SW 1271 (cell line): ENCODE measurements around the gene AGTRAP.

Source experiments
- DNase-seq, 2 experiments: peaks; one replicate each; lab custom pipeline; 2025; lab: John Stamatoyannopoulos, UW

AGTRAP gene

DNA sequence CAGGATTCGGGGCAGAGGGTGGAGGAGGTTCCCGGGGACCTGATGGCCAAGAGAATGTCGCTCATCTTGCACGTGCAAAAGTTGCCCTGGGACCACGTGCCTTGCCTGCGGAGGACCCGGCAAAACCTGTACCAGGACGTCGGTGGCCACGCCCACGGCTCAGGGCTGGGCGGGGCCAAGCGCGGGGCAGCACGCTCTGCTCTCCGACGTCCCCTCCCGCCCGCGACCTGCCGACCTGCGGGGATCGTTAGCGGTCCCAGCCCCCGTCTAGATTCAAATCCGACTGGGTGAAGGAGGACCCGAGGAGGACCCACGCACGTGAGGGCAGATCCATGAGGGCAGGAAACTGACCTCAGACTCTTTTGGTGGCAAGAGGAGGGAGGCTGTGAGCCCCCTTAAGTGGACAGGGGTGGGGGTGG is 26.1 kb downstream of the AGTRAP start, which contains the start of gene C1orf167:
C1orf167 (plus strand) TSS at position 206 of the 419 bp plus-strand sequence. CDS start 2,208 bp downstream, outside the sequence.
- DNase-seq, result no peak

GRCh38 chr1:11764115-11764514 is 28.2 kb downstream of the AGTRAP start:
- DNase-seq, result no peak

- DNase-seq, result no peak
Observed at GRCh38 chr1:11764519-11764918, 28.6 kb downstream of the AGTRAP start.

DNA sequence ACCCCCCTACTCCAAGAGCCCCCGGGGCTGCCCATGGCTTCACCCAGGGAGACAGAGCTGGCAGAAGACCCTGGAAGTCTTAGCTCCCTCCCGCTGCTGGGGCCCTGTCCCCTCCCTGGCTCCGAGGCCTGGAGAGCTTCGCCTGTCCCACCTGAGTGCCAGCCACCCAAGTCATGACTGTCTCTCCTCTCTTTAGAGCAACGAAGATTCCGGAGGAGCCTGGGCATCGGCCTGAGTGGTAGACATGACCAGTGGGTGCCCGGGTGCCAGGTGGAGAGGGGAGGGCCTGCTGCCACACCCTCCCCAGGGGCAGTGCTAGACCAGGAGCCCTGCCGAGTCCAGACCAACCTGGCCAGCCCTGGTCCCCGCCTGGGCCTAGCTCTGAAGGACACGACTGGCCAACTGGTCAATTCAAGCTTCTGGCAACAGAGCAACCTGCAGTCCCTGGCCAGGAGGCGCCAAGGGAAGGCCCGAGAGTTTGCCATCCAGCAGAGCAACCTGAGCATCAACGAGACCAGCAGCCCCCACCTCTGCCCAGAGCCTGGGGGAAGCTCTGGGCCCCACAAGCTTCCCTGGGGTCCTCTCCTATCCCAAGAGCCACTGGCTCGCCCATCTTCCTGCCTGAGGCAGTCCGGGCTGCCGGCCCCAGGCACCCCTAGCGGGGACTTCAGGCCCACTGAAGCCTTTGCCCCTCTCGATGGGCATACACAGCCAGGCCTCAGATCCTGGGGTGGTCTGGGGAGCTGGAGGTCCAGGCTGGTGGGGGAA is 29.9 kb downstream of the AGTRAP start:
- no peak for DNase-seq

GRCh38 chr1:11766429-11766776 is 30.5 kb downstream of the AGTRAP start:
- no peak for DNase-seq

GRCh38 chr1:11767922-11768704 is 32.2 kb downstream of the AGTRAP start:
- DNase-seq, result no peak

- DNase-seq, result no peak
Observed at GRCh38 chr1:11768821-11769220, 32.9 kb downstream of the AGTRAP start.

GRCh38 chr1:11769274-11769673 is 33.3 kb downstream of the AGTRAP start:
- DNase-seq, result no peak

- no peak for DNase-seq
Observed at GRCh38 chr1:11770011-11770410, 34.1 kb downstream of the AGTRAP start.

GRCh38 chr1:11771481-11772043 is 35.6 kb downstream of the AGTRAP start:
- no peak for DNase-seq

DNA sequence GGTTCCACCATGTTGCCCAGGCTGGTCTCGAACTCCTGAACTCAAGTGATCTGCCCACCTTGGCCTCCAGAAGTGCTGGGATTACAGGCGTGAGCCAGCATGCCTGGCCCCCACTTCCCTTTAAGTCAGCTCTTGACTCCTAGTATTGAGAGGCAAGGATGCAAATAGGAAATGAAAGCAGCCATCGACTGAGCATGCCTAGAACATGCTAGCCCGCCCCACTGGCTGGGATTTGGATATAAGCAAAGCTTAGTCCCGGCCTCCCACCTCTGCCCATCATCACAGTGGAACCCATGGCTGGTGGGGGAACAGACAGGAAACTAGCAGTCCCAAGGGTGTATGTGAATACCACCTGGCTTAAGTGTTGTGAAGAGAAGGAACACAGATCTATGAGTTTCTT is 36.5 kb downstream of the AGTRAP start:
- no peak for DNase-seq

GRCh38 chr1:11774753-11775152 is 38.8 kb downstream of the AGTRAP start:
- no peak for DNase-seq

DNA sequence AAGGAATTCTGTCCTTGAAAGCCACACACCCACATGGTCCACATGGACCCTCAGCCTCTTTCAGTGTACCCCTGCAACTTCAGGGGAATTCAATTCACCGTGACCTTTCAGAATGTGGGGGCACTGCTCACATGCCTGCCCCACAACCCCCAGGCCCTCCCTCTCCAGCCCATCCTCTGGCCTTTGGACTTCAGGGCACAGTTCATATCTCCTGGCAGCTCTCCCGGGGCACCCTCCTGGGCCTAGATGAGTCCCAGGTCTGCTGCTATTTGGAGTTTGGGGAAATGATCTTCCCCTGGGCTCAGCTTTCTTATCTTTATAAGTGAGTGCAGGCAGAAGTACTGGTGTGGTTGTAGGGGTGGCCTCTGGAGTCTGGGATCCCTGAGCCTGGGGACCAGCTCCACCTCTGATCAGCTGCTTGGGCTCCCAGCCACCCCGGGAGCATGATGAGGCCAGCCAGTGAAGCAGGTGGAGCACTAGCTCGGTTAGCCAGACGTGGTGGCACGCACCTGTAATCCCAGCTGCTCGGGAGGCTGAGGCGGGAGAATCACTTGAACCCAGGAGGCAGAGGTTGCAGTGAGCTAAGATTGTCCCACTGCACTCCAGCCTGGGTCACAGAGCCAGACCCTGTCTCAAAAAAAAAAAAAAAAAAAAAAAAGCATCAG is 41.9 kb downstream of the AGTRAP start:
- no peak for DNase-seq

DNA sequence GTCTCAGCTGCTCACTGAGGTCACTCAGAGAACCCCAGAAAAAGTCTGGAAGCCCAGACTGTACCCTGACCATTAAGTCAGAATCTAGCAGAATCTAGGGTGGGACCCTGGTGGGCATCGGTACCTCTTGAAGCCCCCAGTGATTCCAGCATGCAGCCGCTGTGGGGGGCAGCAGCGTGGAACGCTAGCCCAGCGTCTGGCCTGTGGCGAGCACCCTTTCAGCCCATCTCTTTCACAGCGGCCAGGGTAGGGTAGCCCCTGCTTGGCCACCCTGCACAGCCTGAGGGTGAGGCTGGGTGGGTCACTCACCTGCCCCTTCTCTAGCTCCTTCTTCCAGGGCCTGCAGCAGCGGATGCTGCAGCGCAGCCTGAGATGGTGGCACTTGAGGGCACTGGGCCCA is 42.4 kb downstream of the AGTRAP start:
- DNase-seq, result no peak

- DNase-seq, result no peak
Observed at GRCh38 chr1:11778844-11779623, 43.1 kb downstream of the AGTRAP start.

- DNase-seq, result no peak
Observed at GRCh38 chr1:11779715-11780379, 43.9 kb downstream of the AGTRAP start.

- DNase-seq, result no peak
Observed at GRCh38 chr1:11780380-11781147, 44.6 kb downstream of the AGTRAP start.

DNA sequence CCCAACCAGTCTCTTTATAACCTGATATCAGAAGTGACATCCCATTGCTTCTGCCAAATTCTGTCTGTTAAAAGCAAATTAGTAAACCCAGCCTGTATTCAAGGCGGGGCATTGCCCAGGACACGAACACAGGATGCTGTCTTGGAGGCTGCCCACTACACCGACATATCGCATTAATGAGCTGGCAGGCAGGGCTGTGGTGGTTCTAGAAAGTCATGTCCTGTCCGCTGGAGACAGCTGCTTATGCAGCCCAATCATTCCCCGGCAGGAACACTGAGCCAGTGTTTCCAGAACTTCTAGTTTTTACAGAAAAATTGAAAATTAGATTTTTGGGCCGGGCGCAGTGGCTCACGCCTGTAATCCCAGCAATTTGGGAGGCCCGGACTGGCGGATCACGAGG is 45.4 kb downstream of the AGTRAP start:
- no peak for DNase-seq

DNA sequence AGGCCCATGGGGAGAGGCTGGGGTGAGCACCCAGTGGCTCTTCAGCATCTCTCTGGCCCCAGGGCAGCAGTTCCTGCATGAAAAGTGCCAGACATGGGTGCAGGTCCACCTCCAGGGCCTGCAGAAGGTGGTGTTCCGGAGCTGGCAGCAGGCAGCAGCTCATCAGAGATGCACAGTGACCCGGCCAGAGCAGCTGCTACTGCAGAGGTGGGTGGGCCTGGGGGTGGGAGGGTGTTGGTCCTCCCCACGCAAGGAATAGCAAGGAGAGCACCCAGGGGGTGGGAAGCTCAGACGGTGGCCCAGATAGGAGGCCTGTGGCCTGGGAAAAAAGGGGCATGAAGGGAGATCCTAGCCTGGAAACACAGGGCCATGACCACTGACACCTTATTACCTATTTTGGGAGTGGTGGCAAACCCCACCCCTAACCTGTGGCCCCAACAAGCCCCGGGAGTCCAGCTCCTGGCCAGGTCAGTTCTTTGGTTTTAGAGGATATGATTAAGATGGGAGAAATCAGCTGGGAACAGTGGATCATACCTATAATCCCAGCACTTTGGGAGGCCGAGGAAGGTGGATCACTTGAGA is 46.3 kb downstream of the AGTRAP start:
- no peak for DNase-seq

DNA sequence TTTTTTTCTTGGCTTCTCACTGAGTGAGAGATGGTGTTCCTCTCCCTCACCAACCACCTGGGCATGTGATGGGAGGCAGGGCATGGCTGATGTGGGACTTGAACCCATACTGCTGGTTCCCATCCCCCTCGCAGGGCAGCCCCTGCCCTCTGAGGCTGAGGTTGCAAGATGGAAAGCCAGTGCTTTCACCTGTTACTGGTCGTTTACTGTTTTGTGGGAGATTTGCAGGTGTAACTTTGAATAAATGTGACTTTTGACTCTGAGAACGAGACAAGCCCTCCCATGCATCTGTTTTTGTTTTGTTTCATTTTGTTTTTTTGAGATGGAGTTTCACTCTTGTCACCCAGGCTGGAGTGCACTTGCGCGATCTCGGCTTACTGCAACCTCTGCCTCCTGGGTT is 47.6 kb downstream of the AGTRAP start:
- no peak for DNase-seq
